NCI-H187 (cell line): ENCODE results near the gene ABCC5.

Experiments used
- DNase-seq, 2 experiments: peaks; one replicate each; lab custom pipeline; 2025; lab: John Stamatoyannopoulos, UW

ABCC5 gene

GRCh38 chr3:183975981-183976662, 41.6 kb downstream of the ABCC5 start:
- DNase-seq, result no peak

GRCh38 chr3:183968666-183969245, 48.9 kb downstream of the ABCC5 start:
- no peak for DNase-seq

GRCh38 chr3:183967693-183968092, 50.0 kb downstream of the ABCC5 start:
- no peak for DNase-seq

DNA sequence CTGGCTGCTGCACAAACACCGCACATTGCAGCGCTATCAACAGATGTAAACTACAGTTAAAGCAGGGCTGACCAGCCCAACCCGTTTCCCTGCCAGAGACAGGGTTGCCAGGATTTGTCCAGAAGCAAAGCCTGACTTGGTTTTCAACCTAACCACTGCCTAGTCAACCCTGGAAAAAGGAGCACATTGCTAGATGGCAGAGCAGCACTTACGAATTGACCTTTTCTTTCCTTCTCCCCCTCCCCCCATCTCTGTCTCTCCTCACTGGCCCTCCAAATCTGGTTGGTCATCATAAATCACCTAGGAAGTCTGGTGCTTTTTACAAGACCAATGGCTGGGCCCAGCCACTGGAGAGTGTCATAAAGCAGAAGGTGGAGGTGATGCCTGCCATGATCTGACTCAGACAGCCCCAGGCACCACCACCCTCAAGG, 51.3 kb downstream of the ABCC5 start:
- DNase-seq, result no peak

DNA sequence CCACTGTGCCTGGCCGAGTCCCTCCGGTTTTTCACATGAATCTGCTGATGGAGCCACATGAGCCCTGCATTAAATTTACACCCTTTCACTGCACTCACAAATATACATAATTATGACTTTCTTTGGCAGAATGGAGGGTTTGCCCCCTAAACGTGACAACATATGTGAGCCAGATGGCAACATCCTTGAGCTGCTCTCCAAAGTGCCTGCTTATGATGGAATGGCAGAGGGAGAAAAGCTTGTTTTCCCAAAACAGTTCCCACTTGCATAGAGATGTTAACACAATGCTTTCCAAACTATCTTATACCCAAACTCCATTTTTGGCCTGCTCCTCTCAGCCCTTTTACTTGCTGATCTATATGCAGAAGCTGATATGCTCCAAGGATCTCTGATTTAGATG, 54.9 kb downstream of the ABCC5 start:
- DNase-seq, result no peak

DNA sequence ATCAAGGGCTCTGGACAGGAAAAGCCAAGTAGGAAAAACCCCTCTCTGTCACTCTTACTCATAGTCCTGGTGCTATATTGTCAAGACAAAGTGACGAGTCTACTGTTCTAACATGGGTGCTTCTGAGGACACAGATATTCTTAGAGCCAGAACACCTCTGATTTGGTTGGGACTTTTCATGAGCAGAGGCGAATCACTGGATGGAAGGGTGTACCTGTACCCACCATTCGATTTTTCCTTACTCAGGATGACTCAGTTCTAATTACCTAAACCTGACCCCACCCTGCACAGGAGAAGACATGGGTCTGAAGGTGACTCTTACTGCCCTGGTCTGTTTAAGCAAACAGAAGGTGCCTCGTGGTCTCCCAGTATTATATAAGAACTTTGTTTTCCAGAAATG, 58.5 kb downstream of the ABCC5 start:
- DNase-seq, result no peak

DNA sequence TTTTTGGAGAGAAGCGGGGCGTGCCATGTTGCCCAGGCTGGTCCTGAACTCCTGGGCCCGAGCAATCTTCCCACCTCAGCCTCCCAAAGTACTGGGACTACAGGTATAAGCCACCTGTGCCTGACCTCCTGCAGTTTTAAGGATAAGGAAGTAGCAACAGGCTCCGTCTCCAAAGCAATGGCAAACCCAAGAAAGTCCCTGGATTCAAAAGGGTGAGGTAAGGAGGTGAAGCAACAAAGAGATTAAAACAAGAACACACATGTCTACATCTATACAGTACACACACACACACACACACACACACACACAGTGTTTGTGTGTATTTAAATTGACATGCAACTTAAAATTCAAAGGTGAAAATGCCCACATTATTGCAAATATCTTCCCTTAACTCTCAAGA, 58.9 kb downstream of the ABCC5 start:
- DNase-seq, result no peak

DNA sequence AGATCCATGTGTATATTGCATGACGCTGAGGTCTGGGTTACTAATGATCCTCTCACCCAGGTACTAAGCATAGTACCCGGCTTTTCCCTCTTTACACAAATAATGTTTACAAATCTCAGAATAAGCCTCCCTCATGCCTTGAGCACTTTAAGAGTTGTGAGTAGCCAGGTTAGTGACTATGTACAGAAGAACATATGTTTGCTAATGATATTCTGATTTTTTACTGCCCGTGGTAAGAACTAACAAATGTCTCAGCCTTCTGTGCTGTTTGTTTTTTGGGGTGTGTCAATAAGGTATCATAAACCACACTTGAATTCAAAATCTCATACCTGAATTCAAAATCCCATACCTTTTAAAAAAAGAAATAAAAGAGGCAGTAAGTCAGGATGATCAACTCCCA, 59.5 kb downstream of the ABCC5 start:
- DNase-seq, result no peak

DNA sequence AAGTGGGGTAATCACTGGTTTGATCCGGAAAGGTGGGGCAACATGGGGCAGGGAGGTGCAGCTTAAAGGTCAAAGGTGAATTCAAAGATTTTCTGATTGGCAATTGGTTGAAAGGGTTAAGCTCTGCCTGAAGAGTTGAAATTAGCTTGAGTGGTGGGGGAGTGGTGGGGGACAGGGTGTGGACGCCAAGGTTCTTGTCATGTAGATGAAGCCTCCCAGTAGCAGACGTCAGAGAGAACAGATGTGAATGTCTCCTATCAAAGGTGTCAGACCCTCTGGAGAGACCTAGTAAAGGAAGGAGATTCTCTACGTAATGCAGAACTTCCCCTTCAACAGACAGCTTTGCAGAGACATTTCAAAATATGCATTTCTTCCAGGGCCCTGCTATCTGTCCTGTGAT, 62.8 kb downstream of the ABCC5 start:
- no peak for DNase-seq

DNA sequence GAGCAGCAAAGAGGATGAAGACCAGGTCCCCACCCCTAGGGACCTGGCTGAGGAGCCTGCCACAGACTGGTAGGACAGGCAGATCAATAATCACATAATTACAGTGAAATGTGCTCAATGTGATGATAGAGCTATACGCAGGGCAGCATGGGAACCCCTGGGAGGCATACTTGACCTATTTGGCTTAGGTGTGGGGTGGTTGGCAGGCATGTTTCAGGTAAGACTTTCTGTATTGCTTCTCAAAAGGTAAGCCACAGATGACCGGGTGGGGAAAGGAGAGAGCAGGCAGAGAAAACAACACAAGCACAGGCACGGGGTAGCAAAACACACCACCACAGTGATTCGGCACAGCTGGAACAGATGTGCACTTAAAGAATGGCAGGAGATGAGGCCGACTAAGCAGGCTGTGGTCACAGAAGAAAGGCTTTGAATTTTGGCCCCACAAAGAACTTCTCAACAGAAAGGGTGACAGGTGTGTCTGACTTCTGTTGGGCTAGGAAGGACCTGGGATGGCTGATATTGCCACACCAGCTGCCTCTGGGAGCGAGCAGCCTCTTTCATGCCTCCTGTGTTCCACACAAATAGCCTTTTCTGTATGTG, 64.1 kb downstream of the ABCC5 start:
- no peak for DNase-seq

DNA sequence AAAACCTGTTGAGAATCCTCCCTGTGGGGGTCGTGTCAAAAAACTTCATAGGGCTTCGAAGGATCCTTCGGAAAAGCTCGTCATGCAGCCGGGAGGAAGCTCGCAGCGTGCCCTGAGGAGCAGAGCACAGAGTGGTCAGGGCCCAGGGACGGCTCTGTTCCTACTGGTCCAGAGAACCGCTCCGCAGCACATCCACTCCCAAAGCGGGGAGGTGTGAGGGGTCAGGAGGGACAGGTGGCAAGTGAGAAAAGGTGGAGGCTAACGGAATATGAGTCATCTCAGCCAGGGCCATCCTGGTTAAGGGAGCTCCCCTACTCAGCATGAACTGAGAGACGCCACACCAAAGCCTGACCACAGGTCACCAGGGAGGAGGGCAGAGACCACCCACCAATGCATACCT, 66.2 kb downstream of the ABCC5 start:
- DNase-seq, result no peak

DNA sequence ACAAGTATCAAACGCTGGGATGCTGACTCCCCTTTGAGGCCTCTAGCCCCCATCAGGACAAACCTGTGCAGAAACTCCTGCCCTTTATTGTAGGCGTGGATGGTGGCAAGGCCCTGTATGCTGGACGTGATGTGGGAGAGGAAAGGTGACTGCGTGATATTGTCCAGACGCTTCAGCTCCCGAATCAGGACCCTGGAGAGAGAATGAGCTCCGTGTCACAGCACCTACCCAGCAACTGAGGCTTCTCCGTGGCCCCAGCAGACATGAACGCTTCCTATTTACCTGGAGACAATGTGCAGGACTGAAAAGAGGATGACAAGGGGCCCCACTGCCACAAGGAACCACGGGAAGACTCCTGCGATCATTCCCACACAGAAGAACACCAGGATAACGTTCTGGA, 68.0 kb downstream of the ABCC5 start:
- no peak for DNase-seq

- no peak for DNase-seq
Observed at GRCh38 chr3:183946037-183946436, 71.6 kb downstream of the ABCC5 start.

DNA sequence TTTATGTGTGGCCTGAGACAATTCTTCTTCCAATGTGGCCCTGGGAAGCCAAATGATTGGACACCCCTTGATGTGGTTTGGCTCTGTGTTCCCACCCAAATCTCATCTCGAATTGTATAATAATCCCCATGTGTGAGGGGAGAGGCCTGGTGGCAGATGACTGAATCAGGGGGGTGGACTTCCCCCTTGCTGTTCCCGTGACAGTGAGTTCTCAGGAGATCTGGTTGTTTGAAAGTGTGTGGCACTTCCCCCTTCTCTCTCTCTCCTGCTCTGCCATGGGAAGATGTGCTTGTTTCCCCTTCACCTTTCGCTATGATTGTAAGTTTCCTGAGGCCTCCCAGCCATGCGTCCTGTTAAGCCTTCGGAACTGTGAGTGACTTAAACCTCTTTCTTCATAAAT, 72.9 kb downstream of the ABCC5 start:
- no peak for DNase-seq

- DNase-seq, result no peak
Observed at GRCh38 chr3:183943739-183944138, 73.9 kb downstream of the ABCC5 start.

- DNase-seq, result no peak
Observed at GRCh38 chr3:183941216-183941615, 76.5 kb downstream of the ABCC5 start.

DNA sequence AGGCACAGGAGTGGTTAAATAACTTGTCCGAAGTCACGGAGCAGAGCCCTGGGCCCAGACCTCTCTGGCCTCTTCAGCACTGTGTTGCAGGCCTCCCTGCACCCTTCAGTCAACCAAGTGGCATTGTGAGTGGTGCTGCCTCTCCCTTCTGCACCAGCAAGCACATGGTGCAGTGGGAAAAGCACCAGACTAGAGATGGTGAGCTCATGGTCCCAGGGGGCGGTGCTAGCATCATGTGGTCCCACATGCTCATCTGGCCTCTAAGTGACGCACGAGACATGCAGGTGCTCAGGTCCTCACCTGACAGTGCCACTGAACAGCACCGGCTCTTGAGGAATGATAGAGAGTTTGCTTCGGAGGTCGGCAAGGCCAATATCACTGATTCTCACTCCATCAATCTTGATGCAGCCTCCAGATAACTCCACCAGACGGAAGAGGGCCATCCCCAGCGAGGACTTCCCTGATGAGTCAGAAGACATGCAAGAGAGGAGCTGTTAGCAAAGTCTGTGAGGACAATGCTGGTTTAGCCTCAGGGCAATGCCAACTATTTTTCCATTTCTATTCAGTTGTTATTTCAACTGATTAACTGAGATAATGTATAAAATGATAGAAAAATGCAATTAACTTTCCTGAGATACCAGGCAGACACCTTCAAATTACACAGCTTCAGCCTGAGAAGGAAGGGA, 79.9 kb downstream of the ABCC5 start:
- DNase-seq, result no peak

GRCh38 chr3:183933160-183933559, 84.5 kb downstream of the ABCC5 start:
- DNase-seq, result no peak

GRCh38 chr3:183931881-183932280, 85.8 kb downstream of the ABCC5 start:
- DNase-seq, result no peak

DNA sequence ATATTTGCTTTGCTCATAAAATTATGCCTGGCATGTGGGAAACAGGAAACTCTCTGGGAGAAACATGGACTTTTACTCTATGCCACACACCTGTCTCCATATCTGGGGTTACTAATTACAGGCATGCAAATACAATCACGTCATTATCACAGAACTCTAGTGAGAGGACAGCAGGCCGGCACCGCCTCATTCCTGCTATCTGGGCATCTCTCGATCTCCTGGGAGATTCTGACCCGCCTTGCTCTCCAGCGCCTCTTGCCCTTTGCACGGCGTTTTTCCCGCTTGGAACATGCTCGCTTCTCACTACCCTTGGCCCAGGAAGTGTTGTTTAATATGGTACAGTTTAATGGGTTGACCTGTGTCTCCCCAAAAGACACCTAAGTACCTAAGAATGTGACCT, 87.6 kb downstream of the ABCC5 start:
- DNase-seq, result no peak

DNA sequence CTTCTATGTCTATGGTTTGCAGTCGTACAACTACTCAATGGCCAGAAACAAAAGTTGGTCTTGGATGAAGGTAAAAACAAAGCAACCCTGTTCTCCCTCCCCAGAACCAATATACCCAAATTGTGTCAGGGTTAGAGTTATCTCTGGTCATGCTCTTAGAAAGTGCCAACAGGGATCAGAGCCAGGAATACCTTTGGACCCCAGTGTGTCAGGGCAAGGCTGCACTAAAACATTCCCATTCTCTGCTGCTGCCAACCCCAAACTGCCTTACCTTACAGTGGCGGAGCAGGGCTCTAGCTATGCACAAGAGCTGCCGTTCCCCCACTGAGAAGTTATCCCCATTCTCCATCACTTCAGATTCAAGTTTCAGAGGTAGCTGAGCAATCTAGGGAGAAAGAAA, 90.6 kb downstream of the ABCC5 start:
- no peak for DNase-seq

DNA sequence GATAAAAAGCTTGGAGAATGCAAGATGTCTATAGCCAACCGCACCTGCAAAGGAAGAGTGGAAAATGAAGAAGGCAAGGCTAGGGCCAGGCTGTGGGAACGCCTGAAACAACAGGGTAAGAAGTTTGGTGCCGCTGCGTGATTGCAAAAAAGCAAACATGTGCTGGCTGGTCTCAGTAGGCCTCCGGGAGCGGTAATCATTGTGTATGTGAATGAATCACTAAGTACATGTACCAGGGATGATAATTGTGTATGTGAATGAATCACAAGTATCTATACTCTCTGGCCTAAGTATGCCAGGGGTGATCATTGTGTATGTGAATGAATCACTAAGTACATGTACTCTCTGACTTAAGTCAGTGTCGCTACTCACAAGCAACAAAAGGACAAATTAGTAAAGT, 92.7 kb downstream of the ABCC5 start:
- DNase-seq, result no peak

DNA sequence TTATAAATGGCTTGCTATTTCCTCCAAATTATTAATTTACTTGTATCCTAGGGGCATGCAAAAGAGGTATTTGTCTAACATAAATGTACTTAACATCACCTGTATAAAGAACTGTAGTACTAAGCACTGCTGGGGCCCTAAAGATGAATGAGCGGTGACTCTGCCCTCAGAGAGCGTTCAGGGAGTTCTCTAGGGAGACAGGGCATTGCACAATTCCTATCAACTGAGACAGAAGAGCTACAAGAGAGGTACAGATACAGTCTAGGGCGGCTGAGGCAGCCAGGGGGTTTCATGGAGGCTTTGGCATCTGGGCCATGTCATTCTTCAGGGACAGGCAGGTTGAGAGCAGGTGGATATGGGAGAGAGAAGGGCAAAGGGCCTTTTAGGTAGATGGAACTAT, 93.1 kb downstream of the ABCC5 start:
- DNase-seq, result no peak
